ENCODE data around the gene CPSF3. TPM values are rescaled to one million over a fixed set of nuclear protein-coding genes. Genes with fewer than 3 reads are reported as not detected.
"Not testable (repeated sequence)": the region's sequence is repeated elsewhere in the genome, so short reads cannot be mapped to it uniquely, and the experiment has no call there.

Gene CPSF3
- total RNA-seq, 1 donor from 2014 or later: 37.7 TPM

DNA sequence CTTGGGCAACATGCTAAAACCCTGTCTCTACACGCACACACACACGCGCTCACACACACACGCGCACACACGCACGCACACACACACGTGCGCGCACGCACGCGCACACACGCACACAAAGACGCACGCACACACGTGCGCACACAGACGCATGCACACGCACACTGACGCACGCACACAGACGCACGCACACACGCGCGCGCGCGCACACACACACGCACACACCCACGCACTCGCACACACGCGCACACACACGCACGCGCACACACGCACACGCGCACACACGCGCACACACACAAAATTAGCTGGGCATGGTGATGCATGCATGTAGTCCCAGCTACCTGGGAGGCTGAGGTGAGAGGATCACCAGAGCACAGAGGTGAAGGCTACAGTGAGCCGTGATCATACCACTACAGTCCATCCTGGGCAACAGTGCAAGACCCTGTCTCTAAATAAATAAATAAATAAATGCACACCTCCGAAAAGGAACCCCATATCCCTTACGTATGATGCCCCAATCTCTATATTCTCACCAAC, 42.8 kb downstream of the CPSF3 start:
- no peak for DNase-seq (ENCODE audit: low read depth in 2 of 2)

GRCh38 chr2:9467687-9468086, 44.2 kb downstream of the CPSF3 start:
- DNase-seq (ENCODE audit: low read depth in 2 of 2): no peak

GRCh38 chr2:9471206-9471605, 47.8 kb downstream of the CPSF3 start:
- no peak for DNase-seq (ENCODE audit: low read depth in 2 of 2)

GRCh38 chr2:9472511-9472910, 49.1 kb downstream of the CPSF3 start:
- no peak for DNase-seq (ENCODE audit: low read depth in 2 of 2)

DNA sequence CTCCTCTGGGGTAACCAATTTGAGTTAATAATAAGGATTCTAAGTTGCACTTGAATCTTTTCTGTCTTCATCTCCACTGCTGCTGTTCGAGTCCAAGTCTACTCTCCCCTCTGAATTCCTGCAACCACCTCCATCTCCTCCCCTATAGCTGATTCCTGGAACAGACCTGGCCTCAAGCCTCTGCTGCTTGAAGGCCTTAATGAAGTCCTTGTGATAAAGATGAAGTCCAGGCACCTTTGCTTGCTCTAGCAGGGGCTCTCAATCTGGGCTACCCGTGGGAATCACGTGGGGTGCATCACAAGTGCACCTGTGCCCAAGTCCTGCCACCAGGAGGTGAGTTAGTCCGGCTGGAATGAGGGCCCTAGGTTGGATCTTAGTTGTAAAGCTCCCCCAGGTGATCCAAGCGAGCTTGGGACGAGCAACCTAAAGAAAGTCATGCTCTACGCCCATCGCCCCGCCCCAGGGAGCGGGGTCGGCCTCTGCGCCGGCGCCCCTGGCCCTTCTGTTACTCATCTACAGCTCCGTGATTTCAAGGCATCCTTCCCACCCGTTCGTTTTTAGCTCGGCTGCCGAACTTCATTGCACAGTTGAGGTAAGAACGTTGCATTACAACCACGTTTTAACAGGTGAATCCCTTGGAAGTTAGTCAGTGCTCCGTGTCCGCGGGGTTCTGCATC, 50.0 kb downstream of the CPSF3 start:
- DNase-seq (ENCODE audit: low read depth in 2 of 2): peak in 1 of 2 donors; percentile 25

- peak in 1 of 2 donors; percentile 39 for DNase-seq (ENCODE audit: low read depth in 2 of 2)
These were observed 50.5 kb downstream of the CPSF3 start for GRCh38 chr2:9473985-9474360.

GRCh38 chr2:9474361-9475057, 51.1 kb downstream of the CPSF3 start, which contains the start of gene IAH1:
Gene IAH1, plus strand, starts transcription at chr2:9474551. Its CDS starts 16 bp downstream, at chr2:9474567.
- peak in 1 of 2 donors; percentile 43 for DNase-seq (ENCODE audit: low read depth in 2 of 2)

DNA sequence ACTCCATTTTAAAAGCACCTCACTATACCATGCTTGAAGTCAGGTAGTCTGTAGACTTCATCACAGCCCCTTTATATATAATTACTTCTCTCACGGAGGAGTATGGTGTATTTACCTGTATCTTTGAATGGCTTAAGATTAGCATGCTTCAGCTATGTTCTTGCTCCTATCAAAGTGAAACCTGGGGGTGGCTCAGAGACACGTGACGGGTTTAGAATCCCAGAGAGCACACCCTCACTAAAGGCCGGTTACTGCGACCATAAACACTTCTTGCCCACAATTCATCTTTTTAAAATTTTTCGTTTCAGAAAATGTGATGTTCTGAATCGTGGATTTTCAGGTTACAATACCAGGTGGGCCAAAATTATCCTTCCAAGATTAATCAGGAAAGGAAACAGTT, 54.5 kb downstream of the CPSF3 start:
- no peak for DNase-seq (ENCODE audit: low read depth in 2 of 2)

GRCh38 chr2:9478526-9478925, 55.1 kb downstream of the CPSF3 start:
- no peak for DNase-seq (ENCODE audit: low read depth in 2 of 2)

GRCh38 chr2:9480157-9480556, 56.7 kb downstream of the CPSF3 start:
- no peak for DNase-seq (ENCODE audit: low read depth in 2 of 2)

GRCh38 chr2:9483107-9483506, 59.7 kb downstream of the CPSF3 start:
- DNase-seq (ENCODE audit: low read depth in 2 of 2): no peak

DNA sequence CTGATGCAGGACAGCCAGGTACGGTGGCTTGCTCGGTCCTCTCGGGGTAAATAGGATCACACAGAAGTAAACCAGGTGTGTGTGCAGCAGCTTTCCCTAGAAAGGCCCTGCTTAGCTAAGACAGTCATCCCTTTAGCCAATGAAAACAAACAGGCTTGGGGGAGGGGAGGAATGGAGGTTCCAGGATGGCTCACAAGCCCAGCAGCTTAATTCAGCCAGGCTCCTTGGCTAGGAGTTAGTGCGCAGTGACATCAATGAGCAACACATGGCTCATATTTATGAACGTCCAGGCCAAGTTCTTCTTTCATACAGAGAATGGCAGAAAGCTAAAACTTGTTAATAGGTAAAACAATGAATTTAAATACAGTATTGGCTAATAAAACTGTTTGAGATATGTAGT, 61.1 kb downstream of the CPSF3 start:
- DNase-seq (ENCODE audit: low read depth in 2 of 2): no peak

GRCh38 chr2:9488583-9489547, 65.4 kb downstream of the CPSF3 start:
- no peak for DNase-seq (ENCODE audit: low read depth in 2 of 2)

DNA sequence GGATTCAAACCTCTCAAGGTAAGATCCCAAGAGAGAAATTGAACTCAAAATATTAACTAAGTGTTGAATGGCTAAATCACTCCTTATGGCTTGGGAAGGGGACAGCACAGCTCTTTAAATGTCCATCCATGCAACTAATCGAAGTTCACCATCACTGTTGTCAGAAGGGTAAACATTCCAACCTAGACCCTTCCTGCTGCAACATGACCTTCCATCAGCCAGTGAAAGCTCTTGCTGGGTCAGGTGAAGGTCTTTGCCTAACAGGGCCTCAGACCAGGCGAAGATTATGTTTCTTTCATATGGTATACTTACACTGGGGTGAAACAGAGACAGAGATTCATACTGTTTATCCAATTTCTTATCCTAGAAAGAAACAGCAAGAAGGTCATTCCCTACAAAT, 67.3 kb downstream of the CPSF3 start:
- DNase-seq (ENCODE audit: low read depth in 2 of 2): no peak

GRCh38 chr2:9492927-9493326, 69.5 kb downstream of the CPSF3 start:
- no peak for DNase-seq (ENCODE audit: low read depth in 2 of 2)

DNA sequence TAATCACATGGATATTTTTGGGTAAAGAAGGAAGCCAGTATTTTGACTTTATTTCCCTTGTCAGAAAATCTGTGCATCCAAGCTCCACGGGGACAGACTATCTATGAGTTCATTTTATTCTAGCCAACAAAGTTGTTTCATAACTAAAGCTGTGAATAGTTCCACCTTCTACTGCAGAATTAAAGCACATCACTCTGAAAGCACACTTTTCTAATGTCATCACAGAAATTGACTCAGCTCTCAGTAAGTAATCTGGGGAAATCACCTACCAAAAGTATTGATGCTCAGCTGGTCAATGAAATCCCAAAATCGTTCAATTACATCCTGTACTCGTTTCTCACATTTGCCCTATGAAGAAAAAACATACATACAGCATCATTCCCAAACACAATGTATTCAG, 70.0 kb downstream of the CPSF3 start:
- no peak for DNase-seq (ENCODE audit: low read depth in 2 of 2)

DNA sequence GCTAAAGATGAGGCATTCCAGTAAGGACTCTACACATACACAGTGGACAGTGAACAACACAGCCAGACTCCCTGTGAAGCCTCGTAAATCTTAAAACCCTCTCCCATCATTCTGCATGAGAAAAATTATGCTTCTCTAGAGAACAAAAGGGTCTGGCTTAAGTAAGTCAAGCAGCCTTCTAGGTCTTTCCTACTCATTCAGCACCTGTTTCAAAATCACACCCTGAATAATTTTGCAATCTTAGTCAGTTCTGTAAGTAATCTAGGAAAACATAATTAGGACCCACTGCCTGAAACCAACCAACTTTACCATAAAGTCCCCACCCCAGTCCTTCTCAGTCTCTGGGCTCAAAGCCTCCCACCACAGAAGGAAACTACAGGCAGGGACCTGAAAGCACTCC, 70.6 kb downstream of the CPSF3 start:
- DNase-seq (ENCODE audit: low read depth in 2 of 2): no peak

GRCh38 chr2:9497017-9497416, 73.6 kb downstream of the CPSF3 start:
- DNase-seq (ENCODE audit: low read depth in 2 of 2): no peak

DNA sequence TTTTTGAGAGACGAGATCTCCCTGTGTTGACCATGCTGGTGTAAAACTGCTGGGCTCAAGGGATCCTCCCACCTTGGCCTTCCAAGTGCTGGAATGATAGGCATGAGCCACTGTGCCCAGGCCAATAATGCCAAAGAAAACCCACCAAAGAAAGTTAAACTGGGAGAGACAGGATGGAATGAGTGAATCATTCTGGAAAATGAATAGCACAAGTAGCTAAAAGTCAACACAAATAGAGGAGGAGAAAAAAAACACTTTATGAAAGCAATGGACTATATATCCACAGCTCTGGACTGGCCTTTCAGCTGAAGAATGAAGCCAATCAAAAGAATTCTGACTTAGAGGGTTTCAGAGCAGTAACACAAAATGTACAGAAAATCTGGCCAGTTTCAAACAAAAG, 74.8 kb downstream of the CPSF3 start:
- DNase-seq (ENCODE audit: low read depth in 2 of 2): peak; percentile 29 to 56

GRCh38 chr2:9508931-9509330, 85.5 kb downstream of the CPSF3 start:
- no peak for DNase-seq (ENCODE audit: low read depth in 2 of 2)

DNA sequence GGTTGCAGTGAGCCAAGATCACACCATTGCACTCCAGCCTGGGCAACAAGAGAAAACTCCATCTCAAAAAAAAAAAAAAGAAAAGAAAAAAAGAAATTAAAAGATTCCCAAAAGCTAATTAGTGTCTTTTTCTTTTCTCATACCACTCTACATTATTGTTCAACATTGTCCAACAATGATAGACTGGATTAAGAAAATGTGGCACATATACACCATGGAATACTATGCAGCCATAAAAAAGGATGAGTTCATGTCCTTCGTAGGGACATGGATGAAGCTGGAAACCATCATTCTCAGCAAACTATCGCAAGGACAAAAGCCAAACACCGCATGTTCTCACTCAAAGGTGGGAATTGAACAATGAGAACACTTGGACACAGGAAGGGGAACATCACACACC, 90.5 kb downstream of the CPSF3 start:
- not testable (repeated sequence) for DNase-seq (ENCODE audit: low read depth in 2 of 2)
